HG03354 (cell line): Measurements from ENCODE around the gene SLCO2B1.

Experiments used
- ATAC-seq: cut with Tn5 transposase; IDR thresholded peaks from one replicate; pipeline ENCODE4 v1.9.1; 2021; ENCODE audit warnings: mild to moderate bottlenecking; ENCODE audit not compliant: unreplicated experiment, poor library complexity, severe bottlenecking

Gene SLCO2B1

DNA sequence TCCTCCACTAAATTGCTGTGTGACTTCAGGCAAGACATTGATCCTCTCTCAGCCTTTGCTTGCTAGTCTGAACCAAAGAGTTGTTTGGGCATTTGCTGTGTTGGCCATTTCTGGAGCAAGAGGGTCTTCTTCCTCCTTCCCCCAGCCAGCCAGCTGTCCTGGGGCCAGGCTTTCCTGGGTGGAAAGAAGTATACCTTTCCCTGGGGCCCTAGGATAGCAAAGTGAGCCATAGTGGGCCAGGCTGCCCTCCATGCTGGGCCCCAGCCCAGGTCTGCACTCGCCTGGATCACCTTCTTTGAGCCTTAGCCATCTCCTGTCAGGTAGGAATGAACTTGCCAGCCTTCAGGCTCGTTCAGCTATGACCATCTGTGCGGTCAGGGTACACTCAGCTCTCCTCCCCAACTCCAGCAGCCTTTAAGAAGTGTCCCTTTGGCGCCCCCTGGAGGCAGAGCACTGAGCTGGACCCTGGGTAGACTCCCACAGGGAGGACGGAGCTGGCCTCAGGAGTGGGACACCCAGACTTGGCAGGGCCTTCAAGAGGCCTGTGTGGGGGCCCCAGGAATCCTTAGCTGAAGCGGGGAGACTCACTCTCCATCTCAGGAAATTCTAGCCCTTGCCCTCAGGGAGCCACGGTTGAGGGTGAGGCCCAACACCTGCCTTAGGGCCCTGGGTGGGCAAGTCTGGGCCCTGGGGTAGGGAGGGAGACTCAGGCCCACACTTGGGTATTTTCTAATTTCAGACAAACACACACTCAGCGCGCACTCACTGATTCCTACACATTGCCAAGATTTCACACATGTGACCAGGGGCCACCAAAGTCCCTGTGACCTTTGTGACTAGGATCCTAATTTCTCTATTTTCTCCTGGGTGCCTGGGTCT, 54.0 kb downstream of the SLCO2B1 start:
- ATAC-seq: peak; percentile 78

- ATAC-seq: no peak
Measured at GRCh38 chr11:75205564-75206020, 54.7 kb downstream of the SLCO2B1 start.

DNA sequence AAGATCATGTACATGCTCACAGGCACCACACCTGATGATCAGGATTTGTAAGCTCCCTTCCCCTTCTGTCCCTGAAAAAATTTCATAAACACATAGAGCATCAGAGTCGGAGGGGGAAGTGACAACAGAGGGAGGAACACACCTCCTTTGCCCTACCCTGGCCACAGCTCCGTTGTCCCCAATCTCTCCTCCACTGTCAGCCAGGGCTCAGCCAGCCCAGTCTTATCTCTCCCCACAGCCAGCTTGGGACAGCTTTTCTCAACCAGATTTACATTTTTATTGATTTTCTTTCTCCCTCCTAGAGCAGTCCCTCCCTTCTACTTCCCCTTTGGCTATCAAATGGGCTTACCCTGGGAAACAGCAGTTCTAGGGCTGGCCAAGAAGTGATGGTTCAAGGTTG, 57.5 kb downstream of the SLCO2B1 start:
- ATAC-seq: no peak

DNA sequence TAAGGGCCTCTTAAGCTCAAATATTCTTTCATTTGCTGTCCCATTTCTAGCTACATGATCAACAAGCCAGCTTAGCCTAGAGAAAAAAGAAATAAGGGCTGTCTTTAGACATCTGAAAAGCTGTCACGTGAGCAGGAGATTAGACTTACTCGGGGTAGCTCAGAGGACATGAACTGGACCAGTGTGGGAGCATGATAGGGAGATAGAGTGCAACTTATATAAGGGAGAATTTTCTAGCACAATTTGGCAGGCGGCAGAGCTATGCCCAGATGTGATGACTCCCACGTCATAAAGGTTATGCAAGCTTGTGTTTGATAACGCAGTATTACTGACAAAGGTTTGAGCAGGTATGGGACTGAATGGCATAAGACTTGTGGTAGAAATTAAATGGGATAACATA, 61.5 kb downstream of the SLCO2B1 start:
- no peak for ATAC-seq

DNA sequence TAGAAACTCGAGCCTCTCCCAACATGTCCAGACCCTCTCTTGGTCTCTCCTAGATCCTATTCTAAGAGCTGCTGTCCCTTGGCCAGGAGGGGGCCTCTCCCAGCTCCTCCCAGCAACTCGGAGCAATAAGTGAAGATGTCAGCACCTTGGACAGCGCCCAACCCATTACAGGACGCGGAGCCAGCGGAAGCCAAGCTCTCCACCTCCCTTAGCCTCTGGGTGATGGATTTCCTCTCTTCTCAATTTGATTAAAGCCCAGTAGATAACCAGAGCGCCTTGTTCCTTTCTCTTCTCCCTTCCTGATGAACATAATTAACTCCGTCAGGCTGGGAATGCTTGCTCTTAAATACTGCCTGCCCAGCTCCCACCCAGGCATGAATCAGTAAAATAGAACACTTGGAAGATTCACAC, 63.5 kb downstream of the SLCO2B1 start:
- ATAC-seq: no peak

DNA sequence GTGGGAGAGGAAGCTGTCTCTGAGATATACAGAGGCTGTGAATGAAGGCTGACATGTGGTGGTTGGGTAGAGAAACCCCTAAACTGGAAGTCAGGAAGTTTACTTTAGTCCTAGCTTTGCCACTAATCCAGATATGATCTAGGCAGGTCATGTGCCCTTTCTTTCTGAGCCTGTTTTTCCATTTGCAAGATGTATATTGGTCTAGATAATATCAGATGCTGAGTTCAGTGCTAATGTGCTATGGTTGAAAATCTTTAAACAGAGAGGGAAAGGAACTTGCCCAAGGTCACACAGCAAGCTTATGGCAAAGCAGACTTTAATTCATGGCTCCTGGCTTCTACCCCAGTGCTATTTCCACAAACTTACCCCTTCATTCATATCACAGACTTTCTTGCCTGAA, 63.9 kb downstream of the SLCO2B1 start:
- ATAC-seq: no peak

DNA sequence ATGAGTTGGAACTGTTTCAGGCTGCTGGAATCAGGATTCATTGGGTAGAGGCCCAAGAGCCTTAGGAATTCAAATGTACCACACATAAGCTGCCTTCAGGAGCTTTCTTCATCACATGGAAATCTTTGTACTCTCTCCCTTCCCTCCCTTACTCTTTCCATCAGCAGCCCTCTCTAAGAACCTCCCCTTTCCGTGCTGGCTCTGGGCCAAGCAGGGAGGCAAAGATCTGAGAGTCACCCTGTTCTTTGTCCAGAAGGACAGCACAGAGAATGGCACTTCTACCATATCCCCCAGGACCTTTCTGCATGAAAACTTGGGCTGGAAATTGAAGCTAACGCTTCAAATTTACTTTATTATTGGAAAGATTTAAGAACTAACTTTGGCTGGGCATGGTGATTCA, 69.0 kb downstream of the SLCO2B1 start:
- ATAC-seq: no peak

DNA sequence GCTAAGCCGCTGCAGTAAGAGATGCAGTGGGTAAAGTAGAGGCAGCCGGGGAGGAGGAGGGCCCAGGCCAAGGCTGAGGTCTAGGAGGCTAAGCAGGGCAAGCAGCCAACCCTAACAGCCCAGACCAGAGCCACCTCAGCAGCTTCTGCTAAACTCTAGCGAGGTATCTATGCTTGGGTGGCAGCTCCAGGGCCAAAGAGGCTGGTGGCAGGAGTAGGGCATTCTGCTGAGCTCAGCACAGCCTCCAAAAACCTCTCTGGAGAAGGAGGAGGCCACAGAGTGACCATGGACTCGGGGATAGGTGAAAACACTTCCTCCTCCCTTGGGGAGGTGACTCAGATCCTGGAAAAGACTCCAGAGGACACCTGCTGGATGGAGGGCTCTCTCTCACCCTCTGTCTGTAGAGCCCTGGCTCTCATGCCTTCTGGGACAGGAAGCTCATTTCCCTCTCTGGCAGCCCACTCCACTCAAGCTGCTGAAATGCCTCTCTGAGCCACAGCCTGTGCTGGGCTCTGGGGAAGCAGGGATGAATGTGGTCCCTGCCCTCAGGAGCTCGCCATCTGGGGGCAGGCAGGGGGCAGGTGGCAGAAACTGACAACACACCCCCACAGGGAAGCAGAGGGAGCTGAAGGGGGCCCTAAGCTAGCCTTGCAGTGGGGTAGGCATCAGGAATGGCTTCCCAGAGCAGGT, 73.2 kb downstream of the SLCO2B1 start:
- ATAC-seq: no peak

- no peak for ATAC-seq
Measured at GRCh38 chr11:75225794-75226193, 74.9 kb downstream of the SLCO2B1 start.

DNA sequence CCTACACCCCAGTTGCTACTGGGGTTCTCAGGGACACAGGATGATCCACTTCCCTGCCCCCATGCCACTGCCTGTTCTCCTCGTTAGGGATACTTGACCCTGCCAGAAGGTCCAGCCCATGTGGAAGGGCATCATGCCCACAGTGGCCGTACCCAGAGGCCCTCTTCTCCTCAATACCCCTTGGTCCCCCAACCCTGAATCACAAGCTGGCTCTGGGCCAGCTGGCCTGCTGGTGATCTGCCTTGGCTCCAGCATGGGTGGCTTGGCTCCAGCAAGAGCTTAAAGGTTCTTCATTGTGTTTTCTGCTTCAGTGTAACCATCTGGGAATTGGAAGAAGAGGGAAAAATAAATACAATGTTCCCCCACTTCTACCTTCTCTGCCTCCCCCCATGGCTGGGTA, 78.6 kb downstream of the SLCO2B1 start:
- ATAC-seq: no peak

GRCh38 chr11:75230621-75231020, 79.7 kb downstream of the SLCO2B1 start:
- ATAC-seq: no peak

DNA sequence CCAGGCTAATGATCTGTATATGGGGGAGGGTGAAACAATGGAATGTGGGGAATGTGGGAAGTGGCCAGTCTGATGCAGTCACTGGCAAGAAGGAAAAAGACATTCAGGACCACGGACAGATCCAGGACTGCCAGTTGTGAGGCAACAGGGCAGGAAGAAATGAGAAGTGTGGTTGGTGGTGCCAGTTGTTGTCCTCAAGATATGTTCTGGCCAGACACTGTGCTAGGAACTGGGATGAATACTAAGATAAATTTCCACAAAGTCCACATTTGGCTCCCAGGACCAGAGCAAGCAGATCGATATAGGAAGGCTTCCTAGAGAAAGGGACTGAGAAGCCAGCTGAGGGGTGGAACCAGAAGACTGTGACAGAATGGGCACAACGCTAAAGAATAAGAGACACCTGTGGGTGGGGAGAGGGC, 82.9 kb downstream of the SLCO2B1 start:
- ATAC-seq: no peak

DNA sequence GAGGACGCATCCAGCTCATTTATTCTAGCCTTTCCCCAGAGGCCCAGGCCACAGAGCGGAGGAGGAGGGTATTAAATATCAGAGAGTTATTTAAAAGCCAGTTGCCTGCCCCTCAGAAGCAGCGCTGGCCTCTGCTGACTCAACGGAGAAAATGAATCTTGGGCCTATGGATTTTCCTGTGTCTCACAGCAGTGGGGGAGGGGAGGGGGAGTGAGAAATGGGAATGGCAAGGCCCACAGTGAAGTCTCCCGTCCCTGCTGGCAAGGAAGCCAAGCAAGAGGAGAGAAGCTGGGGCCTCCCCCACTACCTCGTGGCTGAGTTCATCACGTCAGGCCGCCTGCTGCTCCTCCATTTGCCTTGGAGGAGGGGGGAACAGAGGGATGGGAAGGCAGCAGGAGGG, 85.2 kb downstream of the SLCO2B1 start:
- ATAC-seq: no peak

DNA sequence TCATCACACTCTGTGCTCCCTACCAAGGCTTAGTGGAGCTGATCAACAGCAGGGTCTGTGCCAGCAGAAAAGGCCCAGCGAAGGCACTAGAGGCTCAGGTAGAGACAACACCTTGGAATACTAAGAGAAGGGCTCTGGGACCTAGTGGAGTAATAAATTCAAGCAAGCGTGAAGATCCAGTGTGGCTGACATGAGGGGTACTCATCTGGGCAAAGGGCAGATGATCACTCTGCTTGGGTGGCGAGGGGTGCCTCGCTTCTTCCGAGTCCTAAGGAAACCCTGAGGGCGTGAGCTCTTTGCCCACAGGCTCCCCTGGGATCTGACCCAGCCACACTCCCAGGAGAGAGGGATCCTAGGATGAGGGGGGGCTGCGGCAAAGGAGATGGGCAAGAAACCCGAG, 86.1 kb downstream of the SLCO2B1 start:
- no peak for ATAC-seq

GRCh38 chr11:75238595-75239440, 87.9 kb downstream of the SLCO2B1 start:
- no peak for ATAC-seq

- ATAC-seq: no peak
Measured at GRCh38 chr11:75239531-75240290, 88.8 kb downstream of the SLCO2B1 start.

DNA sequence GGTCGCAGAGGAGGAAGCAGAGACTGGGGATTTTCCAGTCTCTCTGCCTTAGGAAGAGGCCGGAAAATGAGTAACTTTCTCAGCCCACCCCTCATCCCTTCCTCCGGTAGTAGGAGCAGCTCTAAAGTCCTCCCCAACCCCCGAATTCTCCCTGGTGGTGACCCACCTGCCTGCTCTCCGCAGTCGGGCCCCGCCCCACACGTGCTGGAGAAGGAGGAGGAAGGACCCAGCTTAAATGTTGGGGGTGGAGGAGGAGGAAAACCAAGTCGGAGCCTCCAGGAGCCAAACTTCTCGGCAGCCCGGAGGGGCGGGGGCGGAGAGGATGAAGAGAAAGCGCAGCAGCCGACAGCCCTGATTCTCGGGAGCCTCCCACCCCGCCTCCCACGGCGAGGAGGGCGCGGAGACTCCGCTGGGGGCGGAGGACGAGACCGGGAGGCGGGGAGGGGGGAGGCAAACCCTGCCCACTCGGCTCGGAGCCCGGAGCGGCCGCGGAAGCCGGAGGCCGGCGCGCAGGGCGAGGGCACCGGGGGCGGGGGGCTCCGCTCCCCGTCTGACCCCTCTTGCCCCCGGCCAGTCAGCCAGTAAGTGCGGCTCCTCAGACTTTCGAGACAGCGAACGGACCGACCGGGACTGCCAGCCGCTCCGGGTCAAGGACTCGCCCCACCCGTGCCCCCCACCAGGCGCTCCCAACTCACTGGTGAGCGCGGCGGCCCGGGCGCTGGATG, 89.6 kb downstream of the SLCO2B1 start, which contains the start of gene TPBGL:
TSS of gene TPBGL (plus strand) at position 464 of the 725 bp plus-strand sequence. CDS start 276 bp downstream, outside the sequence.
- ATAC-seq: peak; percentile 5

- ATAC-seq: peak; percentile 89
Measured at GRCh38 chr11:75241036-75241905, 90.4 kb downstream of the SLCO2B1 start.
